Measurements from ENCODE around the gene LCN12.

The LCN12 gene

GRCh38 chr9:136958898-136959850, 7.1 kb downstream of the LCN12 start:
- no peak for DNase-seq

DNA sequence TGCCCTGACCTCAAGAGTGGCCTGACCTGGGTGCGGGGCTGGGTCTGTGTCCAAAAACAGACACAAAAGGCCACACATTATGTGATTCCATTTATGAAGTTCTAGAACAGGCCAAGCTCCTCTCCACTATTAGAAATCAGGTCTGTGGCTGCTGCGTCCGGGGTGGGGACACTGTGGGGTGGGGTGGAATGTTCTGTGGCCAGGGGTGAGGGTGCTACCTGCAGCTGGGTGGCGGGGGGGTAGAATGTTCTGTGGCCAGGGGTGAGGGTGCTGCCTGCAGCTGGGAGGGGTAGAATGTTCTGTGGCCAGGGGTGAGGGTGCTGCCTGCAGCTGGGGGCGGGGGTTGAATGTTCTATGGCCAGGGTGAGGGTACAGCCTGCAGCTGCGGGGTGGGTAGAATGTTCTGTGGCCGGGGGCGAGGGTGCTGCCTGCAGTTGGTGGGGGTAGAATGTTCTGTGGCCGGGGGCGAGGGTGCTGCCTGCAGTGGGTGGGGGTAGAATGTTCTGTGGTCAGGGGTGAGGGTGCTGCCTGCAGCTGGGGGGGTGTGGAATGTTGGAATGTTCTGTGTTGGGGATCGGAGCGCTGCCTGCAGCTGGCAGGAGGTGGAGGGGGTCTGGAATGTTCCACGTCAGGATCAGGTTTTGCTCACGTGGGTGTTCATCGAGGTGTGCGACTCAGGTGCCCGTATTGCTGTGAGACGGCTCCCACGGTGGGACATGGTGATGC, 8.3 kb downstream of the LCN12 start:
- DNase-seq = no peak

- DNase-seq = no peak
These were observed 8.8 kb downstream of the LCN12 start for GRCh38 chr9:136960938-136961275.

GRCh38 chr9:136961279-136962065, 9.4 kb downstream of the LCN12 start:
- DNase-seq = no peak

- DNase-seq = no peak
These were observed 10.1 kb downstream of the LCN12 start for GRCh38 chr9:136962163-136962562.

- no peak for DNase-seq
These were observed 10.7 kb downstream of the LCN12 start for GRCh38 chr9:136962701-136963248.

DNA sequence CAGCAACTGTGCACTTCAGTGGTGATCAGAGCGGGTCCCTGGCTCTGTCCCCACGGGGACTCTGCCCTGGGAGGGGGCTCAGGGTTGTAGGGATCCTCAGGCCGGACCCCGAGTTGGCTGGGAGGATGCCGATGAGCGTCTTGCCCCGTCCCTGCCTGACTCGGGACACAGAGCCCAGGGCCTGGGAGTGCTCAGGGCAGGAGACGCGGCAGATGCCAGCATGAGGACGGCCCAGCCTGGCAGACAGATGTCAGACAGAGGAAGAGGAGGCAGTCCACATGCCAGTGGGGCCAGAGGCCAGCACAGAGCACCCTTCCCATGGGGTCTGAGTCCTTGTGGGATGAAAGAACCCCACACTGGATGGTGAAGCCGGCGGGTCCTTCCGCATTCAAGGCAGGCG, 11.3 kb downstream of the LCN12 start:
- DNase-seq = no peak

DNA sequence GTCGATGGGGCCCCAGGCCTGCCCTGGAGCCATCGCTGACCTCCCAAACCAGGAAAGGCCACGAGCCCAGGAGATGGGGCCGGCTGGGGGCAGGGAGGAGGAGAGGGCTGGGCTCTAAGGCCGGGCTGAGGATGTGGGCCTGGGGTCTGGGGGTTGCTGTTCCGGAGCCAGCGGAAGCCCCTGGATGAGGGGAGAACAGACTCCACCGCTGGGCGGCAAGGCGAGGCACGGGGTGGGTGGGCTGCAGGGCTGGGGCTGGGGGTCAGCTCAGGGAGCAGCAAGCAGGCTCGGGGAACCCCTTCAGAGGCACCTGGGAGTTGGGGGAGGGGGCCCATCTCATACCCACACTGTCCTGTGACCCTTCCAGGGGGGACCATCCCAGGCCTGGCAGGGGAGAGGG, 11.7 kb downstream of the LCN12 start:
- DNase-seq = no peak

GRCh38 chr9:136964171-136964689, 12.2 kb downstream of the LCN12 start:
- DNase-seq = no peak

DNA sequence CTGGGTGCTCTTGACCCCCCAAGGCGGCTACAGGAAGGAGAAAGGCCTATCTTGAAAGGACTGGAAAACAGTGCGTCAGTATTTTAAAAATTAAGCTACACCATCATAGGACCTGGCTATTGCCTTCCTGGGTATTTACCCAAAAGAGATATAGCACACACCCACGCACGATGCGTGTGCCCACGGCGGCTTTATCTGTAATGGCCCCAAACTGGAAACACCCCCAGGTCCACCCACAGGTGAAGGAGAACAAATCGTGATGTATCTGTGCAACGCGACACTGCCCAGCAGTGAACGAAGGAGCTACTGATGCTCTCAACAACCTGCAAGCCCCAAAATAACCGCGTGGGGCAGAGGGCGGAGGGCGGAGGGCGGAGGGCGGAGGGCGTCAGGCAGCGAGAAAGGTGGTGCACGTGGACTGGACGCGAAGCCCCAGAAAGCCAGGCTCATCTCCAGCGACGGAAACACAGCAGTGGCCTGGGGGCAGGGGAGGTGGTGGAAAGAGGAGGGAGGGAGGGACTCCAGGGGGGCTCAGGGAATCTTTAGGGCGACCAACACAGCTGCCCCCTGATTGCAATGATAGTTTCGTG, 12.9 kb downstream of the LCN12 start:
- no peak for DNase-seq

GRCh38 chr9:136965771-136966484, 13.9 kb downstream of the LCN12 start:
- DNase-seq = no peak

- no peak for DNase-seq
These were observed 16.5 kb downstream of the LCN12 start for GRCh38 chr9:136968333-136969127.

DNA sequence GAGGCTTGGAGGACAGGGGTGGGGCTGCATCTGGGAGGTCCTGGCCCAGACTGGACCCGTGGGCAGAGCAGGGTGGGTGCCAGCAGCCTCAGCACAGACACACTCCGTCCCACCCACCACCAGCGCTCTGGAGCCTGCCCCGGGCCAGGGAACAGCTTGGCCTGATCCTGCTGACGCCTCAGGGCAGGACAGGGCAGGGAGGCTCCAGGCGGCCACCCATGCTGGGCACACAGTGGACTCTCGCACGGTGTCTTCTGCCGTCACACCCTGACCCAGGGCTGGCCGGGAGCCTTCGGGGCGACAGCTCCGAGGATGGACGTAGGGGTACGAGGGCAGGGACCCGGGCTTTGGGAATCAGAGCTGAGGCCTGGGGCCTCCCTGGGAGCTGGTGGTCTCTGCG, 17.1 kb downstream of the LCN12 start:
- no peak for DNase-seq

DNA sequence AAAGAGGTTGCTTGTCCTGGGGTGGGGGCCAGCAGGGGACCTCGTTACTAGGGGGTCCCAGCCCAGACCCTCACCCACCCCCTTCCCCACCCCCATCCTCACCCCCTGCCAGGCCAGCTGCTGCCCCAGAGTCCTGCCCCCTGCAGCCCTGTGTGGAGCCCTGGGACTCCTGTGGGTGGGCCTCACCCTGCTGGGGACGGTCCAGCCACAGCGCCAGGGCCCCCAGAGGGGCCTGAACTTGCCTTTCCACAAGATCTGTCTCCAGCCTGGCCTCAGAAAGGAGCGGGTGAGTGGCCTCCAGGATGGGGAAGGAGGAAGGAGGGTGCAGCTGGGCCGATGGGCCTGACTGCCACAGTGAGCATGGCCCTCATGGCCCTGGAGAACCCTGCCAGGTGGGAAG, 17.7 kb downstream of the LCN12 start:
- no peak for DNase-seq

GRCh38 chr9:136970361-136970760, 18.3 kb downstream of the LCN12 start:
- no peak for DNase-seq

DNA sequence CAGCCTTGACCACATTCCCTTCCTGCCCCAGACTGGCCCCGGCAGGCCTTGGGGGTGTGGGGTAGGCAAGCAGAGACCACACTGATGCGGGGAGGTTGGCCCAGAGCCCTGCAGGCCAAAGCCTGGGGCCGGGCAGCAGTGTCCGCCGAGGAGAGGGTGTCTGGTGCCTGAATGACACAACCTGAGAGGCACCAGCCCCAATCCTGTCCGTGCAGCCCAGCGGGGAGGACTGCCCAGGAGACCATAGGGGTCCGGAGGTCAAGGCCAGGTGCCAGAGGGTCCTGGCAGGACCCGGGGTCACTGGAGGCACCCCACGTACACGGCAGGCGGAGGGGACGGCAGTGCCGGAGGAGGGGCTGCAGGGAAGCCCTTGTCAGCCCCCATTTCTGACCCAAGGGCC, 19.7 kb downstream of the LCN12 start:
- no peak for DNase-seq

DNA sequence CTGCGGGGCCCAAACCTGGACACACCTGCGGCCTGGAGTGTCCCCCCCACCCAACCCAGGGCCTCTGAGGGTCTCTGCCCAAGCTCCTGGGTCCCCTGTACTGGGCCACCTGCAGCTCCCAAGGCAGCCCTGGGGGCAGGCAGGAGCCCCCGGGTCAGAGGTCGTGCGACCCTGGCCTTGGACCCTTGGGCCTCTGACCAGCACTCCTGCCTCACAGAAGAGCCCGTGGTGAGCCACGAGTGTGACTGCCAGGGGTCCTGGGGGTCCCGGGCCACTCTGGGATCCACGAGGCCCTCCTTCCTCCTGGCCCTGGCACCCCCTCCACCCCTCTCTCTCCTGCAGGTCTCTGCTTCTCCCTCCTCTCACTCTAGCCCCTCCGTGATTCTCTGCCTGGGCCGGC, 20.3 kb downstream of the LCN12 start:
- DNase-seq = no peak

- DNase-seq = no peak
These were observed 20.7 kb downstream of the LCN12 start for GRCh38 chr9:136972743-136973142.

DNA sequence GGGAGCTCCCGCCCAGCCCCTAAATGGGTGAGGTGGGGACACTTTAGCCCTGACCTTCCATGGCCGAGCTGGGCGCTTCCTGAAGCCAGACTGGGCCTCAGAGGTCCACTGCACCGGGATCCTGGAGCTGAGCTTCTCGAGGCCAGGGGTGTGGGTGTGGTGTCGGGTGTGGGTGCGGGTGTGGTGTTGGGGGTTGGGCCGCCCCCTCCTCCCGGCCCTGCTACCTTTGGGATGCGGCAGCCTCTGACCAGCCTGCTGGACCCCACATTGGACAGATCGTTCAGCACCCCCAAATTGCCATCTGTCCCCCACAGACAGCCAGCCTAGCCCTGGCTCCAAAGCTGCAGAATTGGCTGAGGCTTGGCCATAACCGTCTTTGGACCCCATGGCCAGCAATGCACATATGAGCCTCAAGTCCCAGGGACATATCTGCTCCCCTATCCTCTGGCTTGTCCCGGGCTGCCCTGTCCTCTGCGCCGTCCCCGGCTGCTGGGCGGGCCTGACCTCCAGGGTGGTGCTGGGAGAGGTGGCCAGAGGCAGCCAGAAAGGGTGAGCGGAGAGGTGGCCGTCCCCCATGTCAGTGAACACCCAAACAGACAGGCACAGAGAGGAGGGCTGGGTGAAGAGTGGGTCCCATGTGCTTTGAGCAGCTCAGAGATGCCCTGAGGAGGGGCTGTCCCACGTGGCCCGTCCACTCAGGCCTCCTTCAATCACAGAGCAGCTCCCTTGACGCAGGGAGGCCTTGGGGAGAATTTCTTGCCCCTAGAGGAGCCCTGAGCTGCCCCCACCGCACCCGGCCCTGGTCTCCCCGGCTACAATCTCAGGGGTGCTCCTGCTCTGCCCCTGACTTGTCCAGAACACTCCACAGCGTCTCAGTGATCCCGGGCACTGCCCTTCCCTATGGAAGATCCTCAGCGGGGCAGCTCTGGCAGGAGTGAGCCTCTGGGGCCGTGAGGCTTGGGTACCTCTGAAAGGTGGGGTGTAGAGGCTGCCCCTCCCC, 21.8 kb downstream of the LCN12 start:
- DNase-seq = no peak

Data from NCI-H2227 treated with DMSO at 0.1 percent for 48 hours (cell line).